Choroid plexus epithelial cell (primary cell): ENCODE data around the gene IL20RA.

Experiments
- DNase-seq: peaks from one replicate; pipeline ENCODE4 v3.0.0-alpha.2; 2010; ENCODE audit warnings: low read depth
- H3K4me3 ChIP-seq: 2 replicates; pipeline ENCODE4 v1.5.1; 2011; ENCODE audit warnings: low read depth, mild to moderate bottlenecking, control low read depth, low read length, moderate library complexity
- TF ChIP-seq, protein P1 (sequence below): conservative IDR thresholded peaks from 2 replicates; pipeline ENCODE4 v1.5.1; 2011; ENCODE audit warnings: low read depth, mild to moderate bottlenecking, control low read depth, inconsistent platforms, low read length, moderate library complexity

IL20RA gene, protein sequence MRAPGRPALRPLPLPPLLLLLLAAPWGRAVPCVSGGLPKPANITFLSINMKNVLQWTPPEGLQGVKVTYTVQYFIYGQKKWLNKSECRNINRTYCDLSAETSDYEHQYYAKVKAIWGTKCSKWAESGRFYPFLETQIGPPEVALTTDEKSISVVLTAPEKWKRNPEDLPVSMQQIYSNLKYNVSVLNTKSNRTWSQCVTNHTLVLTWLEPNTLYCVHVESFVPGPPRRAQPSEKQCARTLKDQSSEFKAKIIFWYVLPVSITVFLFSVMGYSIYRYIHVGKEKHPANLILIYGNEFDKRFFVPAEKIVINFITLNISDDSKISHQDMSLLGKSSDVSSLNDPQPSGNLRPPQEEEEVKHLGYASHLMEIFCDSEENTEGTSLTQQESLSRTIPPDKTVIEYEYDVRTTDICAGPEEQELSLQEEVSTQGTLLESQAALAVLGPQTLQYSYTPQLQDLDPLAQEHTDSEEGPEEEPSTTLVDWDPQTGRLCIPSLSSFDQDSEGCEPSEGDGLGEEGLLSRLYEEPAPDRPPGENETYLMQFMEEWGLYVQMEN

DNA sequence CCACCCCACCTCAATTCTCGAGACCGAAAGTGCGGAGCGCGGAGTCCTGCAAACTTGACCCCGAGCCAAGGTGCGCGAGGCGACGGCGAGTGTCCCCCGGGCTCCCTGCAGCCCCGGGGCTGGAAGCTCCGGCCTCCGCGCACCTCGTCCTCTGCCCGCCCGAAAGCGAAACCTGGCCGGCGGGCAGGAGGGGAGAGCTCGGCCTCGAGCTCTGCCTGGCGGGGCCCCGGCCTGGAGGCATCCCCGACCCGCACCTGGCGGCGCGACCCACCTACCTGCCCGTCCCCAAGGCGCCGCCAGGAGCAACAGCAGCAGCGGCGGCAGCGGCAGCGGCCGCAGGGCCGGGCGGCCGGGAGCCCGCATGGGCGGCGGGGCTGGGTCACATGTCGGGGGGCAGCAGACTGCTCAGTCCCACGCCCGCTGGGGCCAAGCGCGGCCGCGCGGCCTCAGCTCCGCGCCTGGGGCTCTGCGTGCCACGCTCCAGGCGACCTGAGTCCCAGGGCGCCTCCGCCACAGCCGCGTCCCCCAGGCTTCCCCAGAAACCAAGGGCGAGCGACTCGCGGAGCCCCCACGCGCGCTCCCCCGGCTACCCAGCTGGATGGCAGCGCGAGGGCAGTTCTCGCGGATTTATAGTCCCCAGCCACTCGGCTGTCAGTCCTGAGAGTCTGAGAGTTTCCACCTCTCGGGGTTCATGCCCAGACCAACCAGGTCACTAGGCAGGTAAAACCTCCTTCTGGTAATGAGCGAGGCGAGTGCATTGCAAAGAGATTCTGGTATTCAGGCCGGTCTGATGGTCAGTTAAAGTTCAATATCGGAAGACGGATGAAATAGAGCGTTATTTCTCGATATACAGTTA, at the start of gene IL20RA:
IL20RA (minus strand) TSS at position 600 of the 856 bp plus-strand sequence; CDS start at position 363, 237 bp downstream.
- TF ChIP-seq, protein P1, sequence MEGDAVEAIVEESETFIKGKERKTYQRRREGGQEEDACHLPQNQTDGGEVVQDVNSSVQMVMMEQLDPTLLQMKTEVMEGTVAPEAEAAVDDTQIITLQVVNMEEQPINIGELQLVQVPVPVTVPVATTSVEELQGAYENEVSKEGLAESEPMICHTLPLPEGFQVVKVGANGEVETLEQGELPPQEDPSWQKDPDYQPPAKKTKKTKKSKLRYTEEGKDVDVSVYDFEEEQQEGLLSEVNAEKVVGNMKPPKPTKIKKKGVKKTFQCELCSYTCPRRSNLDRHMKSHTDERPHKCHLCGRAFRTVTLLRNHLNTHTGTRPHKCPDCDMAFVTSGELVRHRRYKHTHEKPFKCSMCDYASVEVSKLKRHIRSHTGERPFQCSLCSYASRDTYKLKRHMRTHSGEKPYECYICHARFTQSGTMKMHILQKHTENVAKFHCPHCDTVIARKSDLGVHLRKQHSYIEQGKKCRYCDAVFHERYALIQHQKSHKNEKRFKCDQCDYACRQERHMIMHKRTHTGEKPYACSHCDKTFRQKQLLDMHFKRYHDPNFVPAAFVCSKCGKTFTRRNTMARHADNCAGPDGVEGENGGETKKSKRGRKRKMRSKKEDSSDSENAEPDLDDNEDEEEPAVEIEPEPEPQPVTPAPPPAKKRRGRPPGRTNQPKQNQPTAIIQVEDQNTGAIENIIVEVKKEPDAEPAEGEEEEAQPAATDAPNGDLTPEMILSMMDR: no peak
- peak within 1 kb of the TSS; percentile 73 for H3K4me3 ChIP-seq
- DNase-seq: peak; percentile 16

DNA sequence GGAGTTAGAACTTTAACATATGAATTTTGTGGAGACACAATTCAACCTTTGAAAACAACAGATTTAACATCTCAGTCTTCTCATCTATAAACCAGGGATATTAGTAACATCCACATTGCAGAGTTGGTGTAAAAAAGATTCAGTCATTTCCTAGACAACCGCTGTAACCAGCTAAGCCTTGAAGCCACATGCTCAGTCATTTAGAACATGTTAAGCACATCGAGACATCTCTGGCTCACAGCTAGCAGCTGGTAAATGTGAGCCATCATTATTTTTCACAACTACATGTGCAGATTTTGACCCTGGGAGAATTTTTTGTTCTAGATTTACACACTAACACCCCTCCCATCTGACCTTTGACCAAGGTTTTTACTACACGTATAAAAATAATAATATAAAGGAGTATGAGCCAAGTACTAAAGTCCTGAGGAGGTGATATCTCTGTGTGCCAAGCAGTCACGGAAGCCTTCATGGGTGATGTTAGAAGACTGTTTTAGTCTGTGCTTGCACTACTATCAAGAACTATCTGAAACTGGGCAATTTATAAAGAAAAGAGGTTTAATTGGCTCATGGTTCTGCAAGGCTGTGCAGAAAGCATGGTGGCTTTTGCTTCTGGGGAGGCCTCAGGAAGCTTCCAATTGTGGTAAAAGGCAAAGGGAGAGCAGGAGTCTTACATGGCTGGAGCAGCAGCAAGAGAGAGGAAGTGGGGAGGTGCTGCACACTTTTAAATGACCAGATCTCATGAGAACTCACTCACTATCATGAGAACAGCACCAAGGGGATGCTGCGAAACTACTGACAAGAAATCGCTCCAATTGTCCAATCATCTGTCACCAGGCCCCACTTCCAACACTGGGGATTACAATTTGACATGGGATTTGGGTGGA, 48.7 kb upstream of the IL20RA start:
- TF ChIP-seq, protein P1: no peak
- no peak for DNase-seq
- H3K4me3 ChIP-seq: no peak overlapping the region

DNA sequence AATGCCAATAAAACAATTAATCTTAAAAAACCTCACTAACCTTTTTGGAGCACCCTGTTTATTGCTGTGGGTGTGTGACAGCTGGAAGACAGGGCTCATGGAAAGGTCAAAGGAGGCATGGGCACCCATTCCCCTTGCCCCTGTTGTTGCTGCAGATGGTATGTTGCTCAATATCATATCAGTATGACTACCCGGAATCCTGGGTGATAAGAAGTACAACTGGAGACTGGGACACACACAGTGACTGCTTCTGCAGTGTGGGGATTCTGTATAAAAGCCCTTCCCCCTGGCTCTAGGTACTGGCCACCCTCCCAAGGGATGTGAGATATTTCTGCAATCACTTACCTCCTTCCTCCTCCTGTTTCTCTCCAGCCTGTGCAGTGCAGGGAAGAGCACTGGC, 47.3 kb upstream of the IL20RA start:
- no peak overlapping the region for H3K4me3 ChIP-seq
- DNase-seq: no peak
- TF ChIP-seq, protein P1: no peak

DNA sequence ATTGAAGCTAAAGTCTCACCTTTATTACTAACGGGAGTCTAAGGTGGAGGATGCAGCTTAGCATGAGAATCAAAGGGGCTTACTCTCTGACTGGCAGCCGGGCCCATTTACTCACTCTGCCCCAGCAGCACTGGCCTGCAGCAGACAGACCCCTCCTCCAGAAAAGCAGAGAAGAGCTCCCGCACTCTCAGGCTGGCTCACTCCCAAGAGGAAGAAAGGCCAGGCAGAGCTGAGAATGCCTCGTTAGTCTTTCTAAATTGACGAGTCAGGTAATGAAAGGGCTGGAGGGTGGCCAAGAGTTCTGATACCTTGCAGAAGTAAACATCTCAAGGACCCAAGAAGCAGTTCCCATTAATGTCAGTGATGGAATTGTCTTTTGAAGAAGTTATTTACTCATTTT, 44.5 kb upstream of the IL20RA start:
- no peak overlapping the region for H3K4me3 ChIP-seq
- no peak for DNase-seq
- TF ChIP-seq, protein P1: no peak

DNA sequence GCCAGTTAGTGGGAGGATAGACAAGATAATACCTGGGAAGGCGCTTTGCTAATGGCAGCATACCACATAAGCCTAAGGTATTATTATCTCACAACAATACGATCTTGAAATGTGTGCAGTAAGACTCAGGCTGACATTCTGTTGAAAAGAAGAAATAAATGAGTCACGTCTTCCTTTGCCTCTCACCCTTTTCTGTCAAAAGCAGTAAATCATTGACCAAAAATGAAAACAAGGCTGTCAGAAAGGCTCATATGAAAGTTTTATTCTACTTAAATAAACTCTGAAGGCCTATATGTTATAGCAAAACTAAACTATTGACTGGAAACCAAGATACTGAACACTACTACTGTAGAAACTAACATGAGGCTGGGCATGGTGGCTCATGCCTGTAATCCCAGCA, 43.1 kb upstream of the IL20RA start:
- TF ChIP-seq, protein P1: no peak

DNA sequence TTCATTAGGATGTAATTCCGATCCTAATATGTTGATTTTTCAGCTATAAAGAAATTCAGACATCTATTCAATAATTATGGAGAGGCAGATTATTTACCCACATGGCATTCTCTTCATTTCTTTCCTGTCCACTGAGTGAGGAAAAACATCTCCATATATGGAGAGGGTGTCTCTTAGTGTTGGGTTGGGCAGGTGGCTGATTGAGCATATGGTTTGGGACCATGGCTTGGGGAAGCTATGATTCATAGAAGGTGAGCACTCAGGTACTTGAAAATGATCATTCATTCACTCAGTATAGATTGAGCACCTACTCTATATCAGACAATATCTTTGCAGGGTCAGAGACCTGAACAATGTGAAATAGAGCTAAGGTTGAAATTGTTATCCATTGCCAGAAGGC, 41.3 kb upstream of the IL20RA start:
- H3K4me3 ChIP-seq: no peak overlapping the region
- no peak for DNase-seq
- TF ChIP-seq, protein P1: no peak

More for the DNA sequence above, 43.1 kb upstream of the IL20RA start:
- no peak overlapping the region for H3K4me3 ChIP-seq
- no peak for DNase-seq
